Ovary (tissue), 9 donors: Measurements from ENCODE around the gene SRMS. TPM values are rescaled to one million over a fixed set of nuclear protein-coding genes. Genes with fewer than 3 reads are reported as not detected.

ENCODE experiments used
- DNase-seq, 5 donors: peaks; one replicate each; pipeline ENCODE4 v3.0.0-alpha.2; 2019 to 2020
- H3K27ac ChIP-seq, 2 donors: fragments of 200-600 bp; one replicate each; pipeline versions ENCODE4 v1.5.1 to v1.8.0; 2019 to 2022
- H3K27me3 ChIP-seq: fragments of 200-600 bp; one replicate; pipeline ENCODE4 v1.8.0; 2022
- H3K36me3 ChIP-seq: fragments of 200-600 bp; sonication (generic); one replicate; pipeline ENCODE4 v1.5.1; 2019
- H3K4me1 ChIP-seq: one replicate; pipeline ENCODE4 v1.8.1; 2013; ENCODE audit warnings: mild to moderate bottlenecking, moderate library complexity; ENCODE audit not compliant: insufficient read depth
- H3K4me3 ChIP-seq: fragments of 200-600 bp; sonication (generic); one replicate; pipeline ENCODE4 v1.5.1; 2017
- H3K9me3 ChIP-seq, 2 donors: fragments of 200-600 bp in 1 of 2; sonication (generic) in 1 of 2; one replicate each; pipeline versions ENCODE4 v1.5.1 to v1.8.1; 2013 to 2019; ENCODE audit warnings: mild to moderate bottlenecking in 1 of 2, moderate library complexity in 1 of 2
- CTCF ChIP-seq, 3 donors: fragments of 450-650 bp in 2 of 3; fragments of 200-600 bp in 1 of 3; IDR thresholded peaks; one replicate each; pipeline versions ENCODE4 v1.5.1 to v1.8.0; 2016 to 2022; ENCODE audit warnings: antibody characterized with exemption in 3 of 3, mild to moderate bottlenecking in 1 of 3
- EP300 ChIP-seq: sonication (generic); formaldehyde crosslinking; IDR thresholded peaks from one replicate; pipeline ENCODE4 v1.6.1; 2017; ENCODE audit warnings: antibody characterized with exemption
- POLR2A ChIP-seq: fragments of 450-650 bp; IDR thresholded peaks from one replicate; pipeline ENCODE4 v1.6.1; 2017; ENCODE audit warnings: antibody characterized with exemption, mild to moderate bottlenecking, moderate library complexity
- WGBS, 3 donors: extraction: QIAGEN DNeasy Blood & Tissue Kit in 1 of 3; methylation state at CpG; one replicate each; pipeline versions ENCODE4 v1.1.5 to v1.1.7; 2013 to 2017; 5-methylcytosine and 5-hydroxymethylcytosine counted together
- intact Hi-C, 4 donors: fragments of 100-400 bp; cut with DNase I; formaldehyde crosslinking; loops; one replicate each; pipeline versions ENCODE4 v1.11.0 to v1.15.1; 2022 to 2023
- polyA plus RNA-seq, 2 donors: library from polyadenylated mRNA; stranded (reverse); fragments of 200-250 nt in 1 of 2; fragments of 350-450 nt in 1 of 2; fragmentation: Illumina TruSeq in 1 of 2; extraction: RNeasy Lipid Tissue Mini Kit (QIAGEN cat#74804) in 1 of 2; gene quantifications; one replicate each; pipeline ENCODE4 v1.2.3, GENCODE V29; 2013 to 2014
- total RNA-seq, 7 donors: library from RNA; depleted of rRNA in 2 of 7; stranded (reverse); fragments of >200 nt in 2 of 7; fragmentation: NEBNext Ultra II Directional in 3 of 7; extraction: Animal tissue kit (Norgen Biotek cat#: 25700) in 3 of 7; gene quantifications; one replicate each; pipeline versions ENCODE4 v1.1.0 to v1.2.4, GENCODE V29; 2016 to 2023
- donor health status: DM: no; HTN: no; CAD: no; lungs with moderate emphysema.
- donor health status: DM: no; HTN: no; CAD: no.
- donor health status: Bipolar disorder and iron deficiency.
- donor health status: DM: yes; HTN: yes; CAD: no.
- donor health status: DM: no; HTN: no; CAD: no.
- donor health status: DM: yes; HTN: yes; CAD: no.

SRMS gene
- total and polyA plus RNA-seq, 9 donors = not detected

DNA sequence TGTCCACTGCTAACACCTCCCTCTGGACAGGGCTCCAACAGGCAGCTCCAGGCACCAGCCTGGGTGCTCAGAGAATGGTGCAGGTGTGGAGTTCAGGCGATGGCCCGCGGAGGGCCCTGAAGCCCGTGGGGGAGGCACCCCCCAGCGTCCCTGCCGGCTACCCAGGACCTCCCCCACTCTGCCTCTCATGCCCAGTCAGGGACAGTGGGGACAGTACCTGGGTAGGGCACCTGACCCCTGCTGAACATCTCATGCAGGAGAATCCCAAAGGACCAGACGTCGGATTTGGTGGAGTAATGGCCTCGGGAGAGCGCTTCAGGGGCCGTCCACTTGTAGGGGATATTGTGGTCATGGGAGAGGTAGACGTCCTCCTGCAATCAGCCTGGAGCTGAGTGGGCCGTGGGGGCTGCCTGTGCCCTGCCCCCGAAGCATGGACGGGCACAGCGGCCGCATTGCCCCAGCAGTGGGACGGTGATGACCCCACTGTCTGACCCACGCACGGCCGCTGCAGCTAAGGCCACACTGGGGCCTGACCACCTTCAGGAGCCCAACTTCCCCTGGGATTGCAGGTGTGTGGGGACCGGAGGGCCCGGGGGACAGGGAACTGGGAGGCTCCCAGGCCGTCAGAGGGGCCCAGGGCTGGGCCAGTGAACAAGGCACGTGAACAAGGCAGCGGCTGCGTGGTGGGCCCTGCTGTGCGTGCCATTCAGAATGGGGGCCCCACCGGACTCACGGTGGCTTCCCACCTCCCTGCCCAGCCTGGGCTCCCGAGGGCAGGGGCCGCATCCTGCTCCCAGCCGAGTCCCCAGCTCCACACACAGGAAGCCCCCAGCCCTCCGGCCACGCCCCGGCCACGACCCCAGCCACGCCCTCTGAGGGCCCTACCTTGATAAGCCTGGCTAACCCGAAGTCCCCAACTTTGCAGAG is 17.4 kb downstream of the SRMS start:
- Histone ChIP-seq H3K9me3 (no peaks in the 10 kb centered on the region), H3K36me3 (no peaks in the 10 kb centered on the region), H3K27me3 (no peaks in the 10 kb centered on the region), H3K27ac (no peak overlapping the region), H3K4me1 (no peaks in the 10 kb centered on the region), H3K4me3 (no peak overlapping the region)
- no peak for TF ChIP-seq CTCF (IDR thresholded peaks at IDR 0.05)
- TF ChIP-seq EP300 = no peak
- no peak for TF ChIP-seq POLR2A
- 63 to 73% (median 67%) methylated on average over 30 to 39 of the region's 39 CpGs for WGBS, 3 donors
- intact Hi-C loops = loop anchor here in 2 of 4 donors (10.0 kb wide), 2 partner anchors 115 to 345 kb away; no protein-coding TSS in a partner anchor
- DNase-seq = peak in 1 of 5 donors; percentile 24

- no peak for TF ChIP-seq EP300
- TF ChIP-seq CTCF (IDR thresholded peaks at IDR 0.05) = no peak
- TF ChIP-seq POLR2A = no peak
- no peaks in the 10 kb centered on the region for H3K36me3 ChIP-seq
- H3K4me3 ChIP-seq = no peak overlapping the region
- intact Hi-C loops = no loop called here
- H3K27me3 ChIP-seq = no peaks in the 10 kb centered on the region
- WGBS, 3 donors = 55 to 71% (median 65%) methylated on average over 27 of the region's 27 CpGs
- DNase-seq = peak in 1 of 5 donors; percentile 21
- H3K9me3 ChIP-seq = no peaks in the 10 kb centered on the region
- no peaks in the 10 kb centered on the region for H3K4me1 ChIP-seq
- H3K27ac ChIP-seq = no peak overlapping the region
These were observed 18.2 kb downstream of the SRMS start for GRCh38 chr20:63529180-63529860.

DNA sequence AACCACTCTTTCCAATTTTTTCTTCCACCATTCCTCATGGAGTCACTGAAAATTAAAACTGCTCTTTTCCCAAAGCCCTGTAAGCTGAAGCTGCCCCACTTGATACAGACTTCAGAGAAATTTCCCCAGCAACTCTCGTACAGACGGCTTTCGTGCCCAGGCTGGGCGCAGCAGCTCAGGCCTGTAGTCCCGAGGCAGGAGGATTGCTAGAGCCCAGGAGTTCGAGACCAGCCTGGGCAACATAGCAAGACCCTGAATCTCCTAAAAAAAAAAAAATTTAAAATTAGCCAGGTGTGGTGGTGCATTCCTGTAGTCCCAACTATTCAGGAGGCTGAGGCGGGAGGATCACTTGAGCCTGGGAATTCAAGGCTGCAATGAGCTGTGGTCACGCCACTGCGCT is 20.4 kb downstream of the SRMS start:
- 65 to 75% (median 68%) methylated on average over 9 of the region's 9 CpGs for WGBS, 3 donors
- no peaks in the 10 kb centered on the region for H3K36me3 ChIP-seq
- intact Hi-C loops = no loop called here
- H3K9me3 ChIP-seq = no peaks in the 10 kb centered on the region
- H3K27ac ChIP-seq = no peak overlapping the region
- peak in 1 of 5 donors; percentile 7 for DNase-seq
- no peak overlapping the region for H3K4me3 ChIP-seq
- no peaks in the 10 kb centered on the region for H3K27me3 ChIP-seq
- TF ChIP-seq CTCF (IDR thresholded peaks at IDR 0.05) = no peak
- TF ChIP-seq POLR2A = no peak
- TF ChIP-seq EP300 = no peak
- no peaks in the 10 kb centered on the region for H3K4me1 ChIP-seq

- Histone ChIP-seq H3K36me3 (no peaks in the 10 kb centered on the region), H3K4me3 (no peak overlapping the region), H3K27ac (no peak overlapping the region), H3K27me3 (no peaks in the 10 kb centered on the region), H3K4me1 (peaks cover 8% of the 10 kb centered on the region), H3K9me3 (no peaks in the 10 kb centered on the region)
- WGBS, 3 donors = 12 to 25% (median 15%) methylated on average over 2 of the region's 2 CpGs
- intact Hi-C loops = no loop called here
- peak in 1 of 5 donors; percentile 23 for DNase-seq
- TF ChIP-seq CTCF (IDR thresholded peaks at IDR 0.05) = no peak
- TF ChIP-seq EP300 = no peak
- TF ChIP-seq POLR2A = no peak
These were observed 21.6 kb downstream of the SRMS start for GRCh38 chr20:63525971-63526370.
